ENCODE data around the gene STRIT1. TPM values are rescaled to one million over a fixed set of nuclear protein-coding genes. Genes with fewer than 3 reads are reported as not detected.

The STRIT1 gene
- polyA plus RNA-seq (2012; ENCODE audit: insufficient read length, low read depth) = not detected

DNA sequence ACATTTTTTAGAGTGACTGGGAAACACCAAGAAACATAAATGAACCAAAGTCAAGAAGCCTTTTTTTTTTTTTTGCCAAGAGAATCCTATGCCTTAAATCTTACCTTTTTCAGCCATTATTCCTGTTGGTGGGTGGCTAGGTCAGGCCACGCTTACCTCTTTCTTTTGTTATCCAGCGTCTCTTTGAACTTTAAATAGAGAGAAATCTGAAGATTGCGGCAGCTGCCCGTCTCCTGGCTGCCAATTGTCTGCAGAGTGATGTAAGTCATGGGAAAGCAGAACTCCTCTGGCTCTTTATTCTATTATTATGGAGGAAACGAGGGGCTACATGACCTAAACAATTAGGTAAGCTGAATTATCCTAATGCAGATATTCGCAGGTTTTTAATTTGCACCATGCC is at the start of gene STRIT1:
Gene STRIT1, minus strand, starts transcription at position 168 of the 400 bp plus-strand sequence.
- no peak for TF ChIP-seq POLR2AphosphoS5 (IDR thresholded peaks at IDR 0.05; ENCODE audit: low read depth, low read length)
- TF ChIP-seq SIN3A (IDR thresholded peaks at IDR 0.05; ENCODE audit: borderline replicate concordance, insufficient read depth, low read length) = no peak
- TF ChIP-seq TAF1 (IDR thresholded peaks at IDR 0.05; ENCODE audit: borderline replicate concordance, insufficient read depth, low read length) = no peak
- TF ChIP-seq, protein P1, sequence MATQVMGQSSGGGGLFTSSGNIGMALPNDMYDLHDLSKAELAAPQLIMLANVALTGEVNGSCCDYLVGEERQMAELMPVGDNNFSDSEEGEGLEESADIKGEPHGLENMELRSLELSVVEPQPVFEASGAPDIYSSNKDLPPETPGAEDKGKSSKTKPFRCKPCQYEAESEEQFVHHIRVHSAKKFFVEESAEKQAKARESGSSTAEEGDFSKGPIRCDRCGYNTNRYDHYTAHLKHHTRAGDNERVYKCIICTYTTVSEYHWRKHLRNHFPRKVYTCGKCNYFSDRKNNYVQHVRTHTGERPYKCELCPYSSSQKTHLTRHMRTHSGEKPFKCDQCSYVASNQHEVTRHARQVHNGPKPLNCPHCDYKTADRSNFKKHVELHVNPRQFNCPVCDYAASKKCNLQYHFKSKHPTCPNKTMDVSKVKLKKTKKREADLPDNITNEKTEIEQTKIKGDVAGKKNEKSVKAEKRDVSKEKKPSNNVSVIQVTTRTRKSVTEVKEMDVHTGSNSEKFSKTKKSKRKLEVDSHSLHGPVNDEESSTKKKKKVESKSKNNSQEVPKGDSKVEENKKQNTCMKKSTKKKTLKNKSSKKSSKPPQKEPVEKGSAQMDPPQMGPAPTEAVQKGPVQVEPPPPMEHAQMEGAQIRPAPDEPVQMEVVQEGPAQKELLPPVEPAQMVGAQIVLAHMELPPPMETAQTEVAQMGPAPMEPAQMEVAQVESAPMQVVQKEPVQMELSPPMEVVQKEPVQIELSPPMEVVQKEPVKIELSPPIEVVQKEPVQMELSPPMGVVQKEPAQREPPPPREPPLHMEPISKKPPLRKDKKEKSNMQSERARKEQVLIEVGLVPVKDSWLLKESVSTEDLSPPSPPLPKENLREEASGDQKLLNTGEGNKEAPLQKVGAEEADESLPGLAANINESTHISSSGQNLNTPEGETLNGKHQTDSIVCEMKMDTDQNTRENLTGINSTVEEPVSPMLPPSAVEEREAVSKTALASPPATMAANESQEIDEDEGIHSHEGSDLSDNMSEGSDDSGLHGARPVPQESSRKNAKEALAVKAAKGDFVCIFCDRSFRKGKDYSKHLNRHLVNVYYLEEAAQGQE (IDR thresholded peaks at IDR 0.05; ENCODE audit: insufficient read depth in 1 of 2, low read depth in 2 of 2, low read length in 2 of 2) = no peak
- TF ChIP-seq FOXP2 (optimal IDR thresholded peaks at IDR 0.05; ENCODE audit: borderline replicate concordance, extremely low read depth, extremely low read length, insufficient read depth) = no peak

GRCh38 chr3:155342344-155342743 is 48.9 kb upstream of the STRIT1 start:
- TF ChIP-seq SIN3A (IDR thresholded peaks at IDR 0.05; ENCODE audit: borderline replicate concordance, insufficient read depth, low read length) (no peak), POLR2AphosphoS5 (IDR thresholded peaks at IDR 0.05; ENCODE audit: low read depth, low read length) (no peak), TAF1 (IDR thresholded peaks at IDR 0.05; ENCODE audit: borderline replicate concordance, insufficient read depth, low read length) (no peak), FOXP2 (optimal IDR thresholded peaks at IDR 0.05; ENCODE audit: borderline replicate concordance, extremely low read depth, extremely low read length, insufficient read depth) (no peak)
- TF ChIP-seq, protein P1 (IDR thresholded peaks at IDR 0.05; ENCODE audit: insufficient read depth in 1 of 2, low read depth in 2 of 2, low read length in 2 of 2) = no peak

- TF ChIP-seq POLR2AphosphoS5 (IDR thresholded peaks at IDR 0.05; ENCODE audit: low read depth, low read length) (no peak), TAF1 (IDR thresholded peaks at IDR 0.05; ENCODE audit: borderline replicate concordance, insufficient read depth, low read length) (no peak), SIN3A (IDR thresholded peaks at IDR 0.05; ENCODE audit: borderline replicate concordance, insufficient read depth, low read length) (no peak), FOXP2 (optimal IDR thresholded peaks at IDR 0.05; ENCODE audit: borderline replicate concordance, extremely low read depth, extremely low read length, insufficient read depth) (no peak)
- TF ChIP-seq, protein P1 (IDR thresholded peaks at IDR 0.05; ENCODE audit: insufficient read depth in 1 of 2, low read depth in 2 of 2, low read length in 2 of 2) = no peak
Observed at GRCh38 chr3:155339052-155339451, 45.6 kb upstream of the STRIT1 start.

DNA sequence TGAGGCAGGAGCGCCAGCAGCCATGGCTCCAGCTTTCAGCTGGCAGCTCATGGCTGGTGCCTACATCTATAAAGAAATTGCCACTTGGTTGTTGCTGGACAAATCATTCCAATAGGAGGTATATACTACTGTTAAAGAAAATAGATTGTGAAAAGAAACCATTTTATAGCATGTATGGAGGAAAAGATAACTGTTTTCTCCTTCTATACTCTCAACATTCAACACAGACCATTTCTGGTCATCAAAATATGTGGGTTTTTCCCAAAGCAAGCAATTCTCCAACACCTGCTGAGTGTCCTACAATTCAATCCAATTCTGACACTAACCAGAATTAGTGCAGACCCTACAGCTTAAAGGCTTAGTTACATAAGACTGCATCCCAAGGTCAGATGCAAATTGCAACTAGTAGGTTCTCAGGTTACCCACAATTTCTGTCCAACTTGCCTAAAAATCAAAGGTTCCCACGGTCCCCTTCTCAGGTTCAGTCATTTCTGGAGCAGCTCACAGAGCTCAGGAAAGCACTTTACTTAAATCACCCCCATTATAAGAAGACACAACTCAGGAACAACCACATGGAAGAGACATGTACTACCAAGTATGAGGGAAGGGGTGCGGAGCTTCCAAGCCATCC is 42.4 kb upstream of the STRIT1 start:
- TF ChIP-seq SIN3A (IDR thresholded peaks at IDR 0.05; ENCODE audit: borderline replicate concordance, insufficient read depth, low read length) (no peak), TAF1 (IDR thresholded peaks at IDR 0.05; ENCODE audit: borderline replicate concordance, insufficient read depth, low read length) (no peak), POLR2AphosphoS5 (IDR thresholded peaks at IDR 0.05; ENCODE audit: low read depth, low read length) (no peak), FOXP2 (optimal IDR thresholded peaks at IDR 0.05; ENCODE audit: borderline replicate concordance, extremely low read depth, extremely low read length, insufficient read depth) (no peak)
- TF ChIP-seq, protein P1 (IDR thresholded peaks at IDR 0.05; ENCODE audit: insufficient read depth in 1 of 2, low read depth in 2 of 2, low read length in 2 of 2) = no peak
